ENCODE data around the gene FGF10. TPM values are rescaled to one million over a fixed set of nuclear protein-coding genes. Genes with fewer than 3 reads are reported as not detected.

Gene FGF10
- total RNA-seq, 1 donor from 2014 or later = not detected

DNA sequence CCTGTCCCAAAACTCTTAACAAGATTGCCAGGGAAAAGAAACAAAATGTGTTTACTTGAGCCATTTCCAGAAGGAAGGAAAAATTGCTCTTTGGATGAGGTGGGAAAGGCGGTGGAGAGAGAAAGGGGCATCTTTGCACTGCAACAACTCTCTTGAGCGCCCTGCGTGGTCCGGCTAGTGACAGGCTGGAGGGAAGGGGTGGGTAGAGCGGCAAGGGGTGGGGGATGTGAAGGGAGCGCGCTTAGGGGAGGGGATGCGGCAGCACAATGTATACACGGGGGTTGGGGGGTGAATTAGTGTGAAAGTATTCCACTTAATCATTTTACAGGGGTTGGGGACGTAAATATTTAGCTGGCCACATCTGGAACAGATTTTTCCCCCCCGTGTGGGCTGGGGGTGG lies 1.3 kb downstream of the FGF10 start:
- no peak overlapping the region for H3K27ac Mint-ChIP-seq (ENCODE audit: unreplicated experiment)
- no peaks in the 10 kb centered on the region for H3K9me3 Mint-ChIP-seq (ENCODE audit: unreplicated experiment)
- no peak overlapping the region for H3K4me3 Mint-ChIP-seq (ENCODE audit: unreplicated experiment)
- H3K27me3 Mint-ChIP-seq (ENCODE audit: unreplicated experiment) = peaks cover 63% of the 10 kb centered on the region
- H3K4me1 Mint-ChIP-seq (ENCODE audit: unreplicated experiment) = peaks cover 23% of the 10 kb centered on the region
- H3K36me3 Mint-ChIP-seq (ENCODE audit: unreplicated experiment) = no peaks in the 10 kb centered on the region
- no peak for DNase-seq (ENCODE audit: extremely low spot score, unreplicated experiment)
- TF ChIP-seq CTCF (IDR thresholded peaks at IDR 0.05) = no peak

DNA sequence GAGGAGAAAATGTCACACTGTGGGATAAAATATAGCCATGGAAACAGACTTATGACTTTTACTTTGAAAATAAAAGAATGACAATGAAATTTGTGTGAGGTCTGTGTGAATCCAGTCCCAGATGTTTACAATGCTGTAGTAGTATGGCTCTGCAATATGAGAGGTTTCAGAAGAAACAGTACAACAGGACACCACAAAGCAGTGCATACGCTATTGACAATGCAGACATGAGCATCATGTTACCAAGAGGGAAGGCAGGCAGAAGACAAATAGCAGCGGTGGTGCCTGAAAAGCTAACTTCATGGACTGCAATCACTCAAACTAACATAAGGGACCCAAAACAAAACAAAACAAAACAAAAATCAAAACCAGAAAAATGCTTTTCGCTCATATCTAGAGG lies 1.8 kb downstream of the FGF10 start:
- Mint-ChIP-seq H3K27ac (ENCODE audit: unreplicated experiment) (no peak overlapping the region), H3K9me3 (ENCODE audit: unreplicated experiment) (no peaks in the 10 kb centered on the region), H3K4me3 (ENCODE audit: unreplicated experiment) (no peak overlapping the region), H3K4me1 (ENCODE audit: unreplicated experiment) (peaks cover 23% of the 10 kb centered on the region), H3K36me3 (ENCODE audit: unreplicated experiment) (no peaks in the 10 kb centered on the region), H3K27me3 (ENCODE audit: unreplicated experiment) (peaks cover 63% of the 10 kb centered on the region)
- TF ChIP-seq CTCF (IDR thresholded peaks at IDR 0.05) = no peak
- no peak for DNase-seq (ENCODE audit: extremely low spot score, unreplicated experiment)

- Mint-ChIP-seq H3K4me3 (ENCODE audit: unreplicated experiment) (no peak overlapping the region), H3K27me3 (ENCODE audit: unreplicated experiment) (peaks cover 51% of the 10 kb centered on the region), H3K27ac (ENCODE audit: unreplicated experiment) (no peak overlapping the region), H3K9me3 (ENCODE audit: unreplicated experiment) (no peaks in the 10 kb centered on the region), H3K36me3 (ENCODE audit: unreplicated experiment) (no peaks in the 10 kb centered on the region), H3K4me1 (ENCODE audit: unreplicated experiment) (peaks cover 23% of the 10 kb centered on the region)
- TF ChIP-seq CTCF (IDR thresholded peaks at IDR 0.05) = no peak
- no peak for DNase-seq (ENCODE audit: extremely low spot score, unreplicated experiment)
These were observed 3.8 kb downstream of the FGF10 start for GRCh38 chr5:44385291-44385900.

- TF ChIP-seq CTCF (IDR thresholded peaks at IDR 0.05) = no peak
- Mint-ChIP-seq H3K36me3 (ENCODE audit: unreplicated experiment) (no peaks in the 10 kb centered on the region), H3K4me3 (ENCODE audit: unreplicated experiment) (no peak overlapping the region), H3K9me3 (ENCODE audit: unreplicated experiment) (no peaks in the 10 kb centered on the region), H3K27ac (ENCODE audit: unreplicated experiment) (no peak overlapping the region), H3K4me1 (ENCODE audit: unreplicated experiment) (peaks cover 17% of the 10 kb centered on the region), H3K27me3 (ENCODE audit: unreplicated experiment) (peaks cover 45% of the 10 kb centered on the region)
- DNase-seq (ENCODE audit: extremely low spot score, unreplicated experiment) = no peak
These were observed 4.4 kb downstream of the FGF10 start for GRCh38 chr5:44384816-44385215.

DNA sequence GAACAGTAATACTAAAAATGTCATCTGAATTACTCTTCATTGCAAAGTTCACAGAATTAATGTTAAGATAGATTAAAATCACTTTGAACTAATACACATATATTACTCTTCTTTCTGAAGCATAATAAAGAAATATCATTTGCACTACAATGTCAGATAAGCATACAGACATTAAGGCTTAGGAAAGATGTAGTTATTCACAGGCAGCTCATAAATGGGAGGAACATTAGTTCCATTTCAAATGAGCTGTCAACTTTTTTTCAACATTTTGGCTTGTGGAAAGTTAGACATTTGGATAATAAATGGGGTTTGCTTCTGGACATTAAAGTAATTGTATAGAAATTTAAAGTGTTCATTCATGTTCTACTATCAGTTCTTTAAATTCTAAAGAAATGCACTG lies 6.3 kb downstream of the FGF10 start:
- H3K27me3 Mint-ChIP-seq (ENCODE audit: unreplicated experiment) = peaks cover 28% of the 10 kb centered on the region
- H3K4me1 Mint-ChIP-seq (ENCODE audit: unreplicated experiment) = peaks cover 4% of the 10 kb centered on the region
- no peak for TF ChIP-seq CTCF (IDR thresholded peaks at IDR 0.05)

More for the DNA sequence above, 6.3 kb downstream of the FGF10 start:
- no peak for DNase-seq (ENCODE audit: extremely low spot score, unreplicated experiment)
- Mint-ChIP-seq H3K36me3 (ENCODE audit: unreplicated experiment) (no peaks in the 10 kb centered on the region), H3K4me3 (ENCODE audit: unreplicated experiment) (no peak overlapping the region), H3K27ac (ENCODE audit: unreplicated experiment) (no peak overlapping the region), H3K9me3 (ENCODE audit: unreplicated experiment) (no peaks in the 10 kb centered on the region)
